Superior temporal gyrus (tissue), 1 donor: ENCODE data around the gene MAPK8IP1.
"Not testable (repeated sequence)": the region's sequence is repeated elsewhere in the genome, so short reads cannot be mapped to it uniquely, and the experiment has no call there.

Experiments
- DNase-seq: peaks from one replicate; pipeline ENCODE4 v3.0.0-alpha.2; 2016; ENCODE audit errors: extremely low spot score

MAPK8IP1 gene

GRCh38 chr11:45885274-45885920, at the start of gene MAPK8IP1:
MAPK8IP1 (plus strand) TSS chr11:45885651; CDS start chr11:45885821, 170 bp downstream.
- DNase-seq = no peak

GRCh38 chr11:45839204-45839603, 46.2 kb upstream of the MAPK8IP1 start:
- DNase-seq = no peak

GRCh38 chr11:45840251-45840650, 45.2 kb upstream of the MAPK8IP1 start:
- DNase-seq = not testable (repeated sequence)

- peak; percentile 92 for DNase-seq
Measured at GRCh38 chr11:45843158-45843924, 42.1 kb upstream of the MAPK8IP1 start.

GRCh38 chr11:45844822-45845578, 40.5 kb upstream of the MAPK8IP1 start:
- DNase-seq = no peak

- no peak for DNase-seq
Measured at GRCh38 chr11:45846174-45846675, 39.2 kb upstream of the MAPK8IP1 start.

GRCh38 chr11:45846974-45847910, 38.2 kb upstream of the MAPK8IP1 start, which contains the start of gene CRY2:
CRY2 (plus strand) TSS chr11:45847475; CDS start chr11:45847491, 16 bp downstream.
- peak; percentile 98 for DNase-seq

- peak; percentile 48 for DNase-seq
Measured at GRCh38 chr11:45847911-45848316, 37.5 kb upstream of the MAPK8IP1 start.

GRCh38 chr11:45848654-45849081, 36.8 kb upstream of the MAPK8IP1 start:
- DNase-seq = peak; percentile 18

- DNase-seq = no peak
Measured at GRCh38 chr11:45850446-45850845, 35.0 kb upstream of the MAPK8IP1 start.

- DNase-seq = peak; percentile 29
Measured at GRCh38 chr11:45851228-45851627, 34.2 kb upstream of the MAPK8IP1 start.

GRCh38 chr11:45852018-45852711, 33.3 kb upstream of the MAPK8IP1 start:
- peak; percentile 46 for DNase-seq

- no peak for DNase-seq
Measured at GRCh38 chr11:45852712-45853101, 32.7 kb upstream of the MAPK8IP1 start.

- peak; percentile 54 for DNase-seq
Measured at GRCh38 chr11:45853332-45854219, 31.9 kb upstream of the MAPK8IP1 start.

- no peak for DNase-seq
Measured at GRCh38 chr11:45855308-45855707, 30.1 kb upstream of the MAPK8IP1 start.

GRCh38 chr11:45856044-45856468, 29.4 kb upstream of the MAPK8IP1 start:
- DNase-seq = no peak

- peak; percentile 53 for DNase-seq
Measured at GRCh38 chr11:45857961-45858474, 27.4 kb upstream of the MAPK8IP1 start.

GRCh38 chr11:45858751-45859398, 26.6 kb upstream of the MAPK8IP1 start:
- no peak for DNase-seq
